Astrocyte of the cerebellum (primary cell): ENCODE measurements around the gene NELL2.
"Not testable (repeated sequence)": the region's sequence is repeated elsewhere in the genome, so short reads cannot be mapped to it uniquely, and the experiment has no call there.

Source experiments
- DNase-seq: peaks from one replicate; pipeline ENCODE4 v3.0.0-alpha.2; 2011; ENCODE audit warnings: low read depth
- H3K4me3 ChIP-seq: 2 replicates; pipeline ENCODE4 v1.5.1; 2011; ENCODE audit warnings: mild to moderate bottlenecking, low read depth, low read length, moderate library complexity
- in situ Hi-C: cut with HindIII; loops from 2 replicates; pipeline ENCODE4 v1.10.0; 2017; ENCODE audit warnings: low sequenced_read_pairs
- TF ChIP-seq, protein P1 (sequence below): IDR thresholded peaks from 2 replicates; pipeline ENCODE4 v1.5.1; 2012; ENCODE audit warnings: low read length, low read depth, moderate library complexity, mild to moderate bottlenecking; ENCODE audit errors: missing control alignments

NELL2 gene

DNA sequence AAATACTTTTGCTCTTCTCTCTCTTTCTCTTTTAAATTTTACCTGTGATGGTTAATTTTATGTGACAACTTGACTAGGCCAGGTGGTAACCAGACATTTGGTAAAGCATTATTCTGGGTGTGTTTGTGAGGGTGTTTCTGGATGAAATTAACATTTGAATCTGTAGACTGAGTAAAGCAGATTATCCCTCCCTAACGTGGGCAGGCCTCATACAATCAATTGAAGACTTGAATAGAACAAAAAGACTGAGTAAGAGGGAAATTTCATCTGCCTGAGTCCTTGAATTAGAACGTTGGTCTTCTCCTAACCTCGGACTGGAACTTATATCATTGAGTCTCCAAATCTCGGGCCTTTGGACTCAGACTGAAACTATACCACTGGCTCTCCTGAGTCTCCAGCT is 182.1 kb downstream of the NELL2 start:
- TF ChIP-seq, protein P1, sequence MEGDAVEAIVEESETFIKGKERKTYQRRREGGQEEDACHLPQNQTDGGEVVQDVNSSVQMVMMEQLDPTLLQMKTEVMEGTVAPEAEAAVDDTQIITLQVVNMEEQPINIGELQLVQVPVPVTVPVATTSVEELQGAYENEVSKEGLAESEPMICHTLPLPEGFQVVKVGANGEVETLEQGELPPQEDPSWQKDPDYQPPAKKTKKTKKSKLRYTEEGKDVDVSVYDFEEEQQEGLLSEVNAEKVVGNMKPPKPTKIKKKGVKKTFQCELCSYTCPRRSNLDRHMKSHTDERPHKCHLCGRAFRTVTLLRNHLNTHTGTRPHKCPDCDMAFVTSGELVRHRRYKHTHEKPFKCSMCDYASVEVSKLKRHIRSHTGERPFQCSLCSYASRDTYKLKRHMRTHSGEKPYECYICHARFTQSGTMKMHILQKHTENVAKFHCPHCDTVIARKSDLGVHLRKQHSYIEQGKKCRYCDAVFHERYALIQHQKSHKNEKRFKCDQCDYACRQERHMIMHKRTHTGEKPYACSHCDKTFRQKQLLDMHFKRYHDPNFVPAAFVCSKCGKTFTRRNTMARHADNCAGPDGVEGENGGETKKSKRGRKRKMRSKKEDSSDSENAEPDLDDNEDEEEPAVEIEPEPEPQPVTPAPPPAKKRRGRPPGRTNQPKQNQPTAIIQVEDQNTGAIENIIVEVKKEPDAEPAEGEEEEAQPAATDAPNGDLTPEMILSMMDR: no peak
- no peak for DNase-seq
- in situ Hi-C loops: no loop called here
- H3K4me3 ChIP-seq: no peak overlapping the region

DNA sequence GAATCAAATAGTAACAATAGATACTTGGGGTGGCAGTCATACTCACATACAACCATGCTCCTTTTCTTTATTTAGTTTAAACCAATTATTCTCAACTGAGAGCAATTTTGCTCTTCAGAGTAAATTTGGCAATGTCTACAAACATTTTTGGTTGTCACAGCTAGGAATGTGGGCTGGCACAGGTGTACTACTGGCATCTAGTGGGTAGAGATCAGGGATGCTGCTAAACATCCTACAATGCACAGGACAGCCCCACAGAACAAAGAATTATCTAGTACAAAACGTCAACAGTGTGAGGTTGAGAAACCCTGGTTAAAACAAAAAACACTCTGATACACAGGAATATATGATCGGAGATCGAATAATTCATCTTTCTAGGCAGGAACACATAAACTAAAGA is 186.5 kb downstream of the NELL2 start:
- no peak overlapping the region for H3K4me3 ChIP-seq
- no peak for DNase-seq
- TF ChIP-seq, protein P1: no peak
- in situ Hi-C loops: no loop called here

GRCh38 chr12:44686821-44687432 is 189.2 kb downstream of the NELL2 start:
- in situ Hi-C loops, H3K4me3 ChIP-seq, DNase-seq: not testable (repeated sequence)

DNA sequence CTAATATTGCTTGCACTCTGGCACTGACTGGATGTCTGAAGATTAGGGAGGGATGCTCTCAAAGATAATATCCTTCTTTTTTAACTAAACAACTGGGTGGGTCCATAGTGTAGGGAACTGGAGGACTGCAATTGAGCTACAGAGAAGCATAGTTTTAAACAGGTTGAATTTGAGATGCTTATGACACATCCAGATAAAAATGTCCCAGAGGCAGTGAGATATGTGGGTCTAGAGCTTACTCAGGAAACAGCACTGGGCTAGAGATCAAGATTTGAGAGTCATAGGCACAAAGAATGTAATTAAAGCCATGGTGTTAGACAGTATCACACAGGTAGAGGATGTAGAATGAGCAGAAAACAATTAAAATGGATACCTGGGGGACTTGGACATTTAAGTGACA is 198.4 kb downstream of the NELL2 start:
- TF ChIP-seq, protein P1: no peak
- in situ Hi-C loops: no loop called here
- H3K4me3 ChIP-seq: no peak overlapping the region
- no peak for DNase-seq

- DNase-seq: no peak
- TF ChIP-seq, protein P1: no peak
- no peak overlapping the region for H3K4me3 ChIP-seq
- in situ Hi-C loops: no loop called here
Measured at GRCh38 chr12:44674875-44675274, 201.2 kb downstream of the NELL2 start.

DNA sequence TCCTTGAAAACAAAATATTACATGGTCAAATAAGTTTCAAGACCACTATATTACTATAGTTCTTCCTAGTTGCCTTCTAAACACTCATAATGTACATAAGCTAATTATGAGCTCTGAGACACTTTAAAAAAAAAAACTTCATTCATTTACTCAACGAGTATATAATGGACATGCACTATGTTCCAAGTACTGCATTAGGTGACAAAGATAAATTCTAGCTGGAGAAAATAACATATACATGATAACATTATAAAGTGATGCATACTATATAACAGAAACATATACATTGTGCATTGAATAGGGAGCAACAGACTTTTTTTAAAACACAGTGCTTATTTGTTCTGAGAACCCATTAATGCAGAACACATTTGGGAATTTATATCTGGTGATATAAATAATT is 202.3 kb downstream of the NELL2 start:
- no peak overlapping the region for H3K4me3 ChIP-seq
- no peak for DNase-seq
- in situ Hi-C loops: no loop called here
- TF ChIP-seq, protein P1: no peak

DNA sequence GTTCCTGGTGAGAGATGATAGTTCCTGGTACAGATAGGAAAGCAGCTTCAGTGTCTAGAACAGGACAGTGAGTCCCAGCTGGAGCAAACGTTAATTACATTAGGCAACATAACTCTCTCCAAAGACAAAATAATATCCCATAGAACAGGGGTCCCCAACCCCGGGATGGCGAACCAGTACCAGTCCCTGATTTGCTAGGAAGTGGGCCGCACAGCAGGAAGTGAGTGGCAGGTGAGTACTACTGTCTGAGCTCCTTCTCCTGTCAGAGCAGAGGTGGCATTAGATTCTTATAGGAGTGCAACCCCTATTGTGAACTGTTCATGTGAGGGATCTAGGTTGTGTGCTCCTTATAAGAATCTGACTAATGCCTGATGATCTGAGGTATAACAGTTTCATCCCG is 204.1 kb downstream of the NELL2 start:
- in situ Hi-C loops: no loop called here
- no peak overlapping the region for H3K4me3 ChIP-seq
- DNase-seq: no peak
- TF ChIP-seq, protein P1: no peak
